ENCODE results near the gene SLIT1. TPM values are rescaled to one million over a fixed set of nuclear protein-coding genes. Genes with fewer than 3 reads are reported as not detected.
A peak's percentile ranks its signal among the peaks of the same experiment; 100 is the strongest.
"Not testable (repeated sequence)": the region's sequence is repeated elsewhere in the genome, so short reads cannot be mapped to it uniquely, and the experiment has no call there.

The SLIT1 gene
- total and polyA plus RNA-seq, 2 donors = 0.19 to 0.58 TPM

GRCh38 chr10:97099868-97100267 is 85.9 kb downstream of the SLIT1 start:
- 75% methylated on average over 5 of the region's 5 CpGs for WGBS
- Histone ChIP-seq H3K4me1 (ENCODE audit: insufficient read depth) (no peaks in the 10 kb centered on the region), H3K27ac (ENCODE audit: low read depth) (no peak overlapping the region), H3K36me3 (ENCODE audit: insufficient read depth) (no peaks in the 10 kb centered on the region), H3K4me3 (ENCODE audit: low read depth, low read length) (no peak overlapping the region)
- DNase-seq (ENCODE audit: extremely low spot score) = no peak

- Histone ChIP-seq H3K4me3 (ENCODE audit: low read depth, low read length) (no peak overlapping the region), H3K27ac (ENCODE audit: low read depth) (no peak overlapping the region), H3K4me1 (ENCODE audit: insufficient read depth) (no peaks in the 10 kb centered on the region), H3K36me3 (ENCODE audit: insufficient read depth) (no peaks in the 10 kb centered on the region)
- DNase-seq (ENCODE audit: extremely low spot score) = no peak
- WGBS = 79% methylated on average over 8 of the region's 8 CpGs
Measured at GRCh38 chr10:97099089-97099488, 86.7 kb downstream of the SLIT1 start.

GRCh38 chr10:97097084-97097433 is 88.7 kb downstream of the SLIT1 start:
- no peak for DNase-seq (ENCODE audit: extremely low spot score)
- WGBS = 70% methylated on average over 6 of the region's 6 CpGs
- H3K4me3 ChIP-seq (ENCODE audit: low read depth, low read length) = no peak overlapping the region
- no peaks in the 10 kb centered on the region for H3K4me1 ChIP-seq (ENCODE audit: insufficient read depth)
- no peak overlapping the region for H3K27ac ChIP-seq (ENCODE audit: low read depth)
- H3K36me3 ChIP-seq (ENCODE audit: insufficient read depth) = no peaks in the 10 kb centered on the region

GRCh38 chr10:97096261-97097083 is 89.3 kb downstream of the SLIT1 start:
- 18% methylated on average over 23 of the region's 23 CpGs for WGBS
- H3K27ac ChIP-seq (ENCODE audit: low read depth) = no peak overlapping the region
- no peaks in the 10 kb centered on the region for H3K4me1 ChIP-seq (ENCODE audit: insufficient read depth)
- H3K36me3 ChIP-seq (ENCODE audit: insufficient read depth) = no peaks in the 10 kb centered on the region
- no peak overlapping the region for H3K4me3 ChIP-seq (ENCODE audit: low read depth, low read length)
- DNase-seq (ENCODE audit: extremely low spot score) = no peak

- no peaks in the 10 kb centered on the region for H3K4me1 ChIP-seq (ENCODE audit: insufficient read depth)
- DNase-seq (ENCODE audit: extremely low spot score) = no peak
- no peak overlapping the region for H3K4me3 ChIP-seq (ENCODE audit: low read depth, low read length)
- WGBS = 44% methylated on average over 11 of the region's 11 CpGs
- H3K36me3 ChIP-seq (ENCODE audit: insufficient read depth) = no peaks in the 10 kb centered on the region
- no peak overlapping the region for H3K27ac ChIP-seq (ENCODE audit: low read depth)
Measured at GRCh38 chr10:97095701-97096260, 90.0 kb downstream of the SLIT1 start.

GRCh38 chr10:97090644-97091043 is 95.1 kb downstream of the SLIT1 start:
- H3K36me3 ChIP-seq (ENCODE audit: insufficient read depth) = no peaks in the 10 kb centered on the region
- no peak overlapping the region for H3K27ac ChIP-seq (ENCODE audit: low read depth)
- H3K4me1 ChIP-seq (ENCODE audit: insufficient read depth) = no peaks in the 10 kb centered on the region
- DNase-seq (ENCODE audit: extremely low spot score) = no peak
- 80% methylated on average over 9 of the region's 9 CpGs for WGBS
- no peak overlapping the region for H3K4me3 ChIP-seq (ENCODE audit: low read depth, low read length)

GRCh38 chr10:97090035-97090434 is 95.7 kb downstream of the SLIT1 start:
- Histone ChIP-seq H3K4me1 (ENCODE audit: insufficient read depth) (no peaks in the 10 kb centered on the region), H3K27ac (ENCODE audit: low read depth) (no peak overlapping the region), H3K4me3 (ENCODE audit: low read depth, low read length) (no peak overlapping the region), H3K36me3 (ENCODE audit: insufficient read depth) (no peaks in the 10 kb centered on the region)
- WGBS = 53% methylated on average over 10 of the region's 10 CpGs
- no peak for DNase-seq (ENCODE audit: extremely low spot score)

GRCh38 chr10:97089209-97089870 is 96.4 kb downstream of the SLIT1 start:
- DNase-seq (ENCODE audit: extremely low spot score) = no peak
- Histone ChIP-seq H3K27ac (ENCODE audit: low read depth) (no peak overlapping the region), H3K4me3 (ENCODE audit: low read depth, low read length) (no peak overlapping the region), H3K4me1 (ENCODE audit: insufficient read depth) (no peaks in the 10 kb centered on the region), H3K36me3 (ENCODE audit: insufficient read depth) (no peaks in the 10 kb centered on the region)
- WGBS = 20% methylated on average over 15 of the region's 15 CpGs

- H3K4me1 ChIP-seq (ENCODE audit: insufficient read depth) = no peaks in the 10 kb centered on the region
- no peak for DNase-seq (ENCODE audit: extremely low spot score)
- H3K36me3 ChIP-seq (ENCODE audit: insufficient read depth) = no peaks in the 10 kb centered on the region
- H3K4me3 ChIP-seq (ENCODE audit: low read depth, low read length) = no peak overlapping the region
- H3K27ac ChIP-seq (ENCODE audit: low read depth) = no peak overlapping the region
- WGBS = 49% methylated on average over 9 of the region's 9 CpGs
Measured at GRCh38 chr10:97087296-97087695, 98.5 kb downstream of the SLIT1 start.

GRCh38 chr10:97086530-97086929 is 99.2 kb downstream of the SLIT1 start:
- DNase-seq (ENCODE audit: extremely low spot score) = no peak
- Histone ChIP-seq H3K36me3 (ENCODE audit: insufficient read depth) (no peaks in the 10 kb centered on the region), H3K4me3 (ENCODE audit: low read depth, low read length) (no peak overlapping the region), H3K4me1 (ENCODE audit: insufficient read depth) (no peaks in the 10 kb centered on the region), H3K27ac (ENCODE audit: low read depth) (no peak overlapping the region)
- WGBS = 91% methylated on average over 1 of the region's 1 CpG

GRCh38 chr10:97083228-97083829 is 102.4 kb downstream of the SLIT1 start:
- Histone ChIP-seq H3K36me3 (ENCODE audit: insufficient read depth) (no peaks in the 10 kb centered on the region), H3K27ac (ENCODE audit: low read depth) (no peak overlapping the region), H3K4me3 (ENCODE audit: low read depth, low read length) (no peak overlapping the region), H3K4me1 (ENCODE audit: insufficient read depth) (no peaks in the 10 kb centered on the region)
- 67% methylated on average over 9 of the region's 9 CpGs for WGBS
- no peak for DNase-seq (ENCODE audit: extremely low spot score)

GRCh38 chr10:97082575-97082974 is 103.2 kb downstream of the SLIT1 start:
- not testable (repeated sequence) for H3K4me3 ChIP-seq (ENCODE audit: low read depth, low read length); H3K36me3 ChIP-seq (ENCODE audit: insufficient read depth); DNase-seq (ENCODE audit: extremely low spot score); H3K4me1 ChIP-seq (ENCODE audit: insufficient read depth); H3K27ac ChIP-seq (ENCODE audit: low read depth)
- WGBS = 82% methylated on average over 7 of the region's 7 CpGs

GRCh38 chr10:97081621-97082235 is 104.0 kb downstream of the SLIT1 start:
- H3K4me1 ChIP-seq (ENCODE audit: insufficient read depth) = no peaks in the 10 kb centered on the region
- no peaks in the 10 kb centered on the region for H3K36me3 ChIP-seq (ENCODE audit: insufficient read depth)
- 12% methylated on average over 6 of the region's 6 CpGs for WGBS
- H3K4me3 ChIP-seq (ENCODE audit: low read depth, low read length) = no peak overlapping the region
- peak; percentile 18 for DNase-seq (ENCODE audit: extremely low spot score)
- H3K27ac ChIP-seq (ENCODE audit: low read depth) = no peak overlapping the region

Data from urinary bladder (tissue), 4 donors.